GM21526 (cell line): ENCODE data around the gene INHBB.

Experiments used
- ATAC-seq: cut with Tn5 transposase; IDR thresholded peaks from one replicate; pipeline ENCODE4 v1.9.1; 2021; ENCODE audit warnings: moderate library complexity; ENCODE audit not compliant: unreplicated experiment, low FRiP score

Gene INHBB

GRCh38 chr2:120394764-120395163 lies 48.8 kb downstream of the INHBB start:
- ATAC-seq = no peak

- no peak for ATAC-seq
Measured at GRCh38 chr2:120395221-120396012, 49.5 kb downstream of the INHBB start.

DNA sequence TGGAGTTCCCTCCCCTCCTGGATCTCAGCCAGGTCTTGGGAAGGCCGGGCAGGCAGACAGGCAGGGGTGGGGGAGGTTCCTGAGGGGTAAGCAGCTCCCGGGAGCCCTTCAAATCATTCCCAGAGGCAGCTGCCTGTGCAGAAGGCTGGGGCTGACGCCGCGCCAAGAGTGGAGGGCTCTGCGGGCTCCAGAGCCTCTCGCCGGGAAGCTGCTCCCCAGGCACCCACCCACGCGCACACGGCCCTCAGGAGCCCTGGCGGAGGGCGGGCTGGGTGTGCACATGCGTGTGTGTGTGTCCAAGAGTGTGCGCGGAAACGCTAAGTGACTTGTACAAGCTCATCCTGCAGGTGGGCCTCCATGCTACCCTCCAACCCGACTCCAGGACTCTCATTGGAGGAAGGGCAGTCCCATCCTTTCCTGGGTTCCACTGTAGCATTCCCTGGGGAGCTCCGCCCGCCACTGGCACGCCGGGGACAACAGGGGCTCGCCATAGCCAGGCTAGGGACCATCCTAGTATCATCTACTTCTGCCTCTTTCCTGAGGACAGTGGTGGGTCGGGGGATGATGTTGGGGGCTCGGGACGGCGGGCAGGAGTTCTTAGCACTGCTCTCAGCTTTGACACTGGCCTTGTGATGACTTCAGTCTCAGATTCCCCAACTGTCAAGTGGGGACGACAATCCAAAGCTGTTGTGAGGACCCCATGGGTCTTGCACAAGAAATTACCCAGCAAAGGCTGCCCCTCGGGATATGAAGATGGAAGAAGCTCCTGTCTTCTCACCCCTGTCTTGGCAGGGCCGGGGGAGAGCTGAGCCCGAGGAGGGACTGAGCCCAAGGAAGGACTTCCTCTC lies 50.3 kb downstream of the INHBB start:
- ATAC-seq = no peak

GRCh38 chr2:120396861-120397811 lies 51.2 kb downstream of the INHBB start:
- no peak for ATAC-seq

GRCh38 chr2:120398051-120398995 lies 52.4 kb downstream of the INHBB start:
- ATAC-seq = no peak

GRCh38 chr2:120398996-120399888 lies 53.3 kb downstream of the INHBB start:
- ATAC-seq = no peak

- no peak for ATAC-seq
Measured at GRCh38 chr2:120399889-120400240, 53.9 kb downstream of the INHBB start.

DNA sequence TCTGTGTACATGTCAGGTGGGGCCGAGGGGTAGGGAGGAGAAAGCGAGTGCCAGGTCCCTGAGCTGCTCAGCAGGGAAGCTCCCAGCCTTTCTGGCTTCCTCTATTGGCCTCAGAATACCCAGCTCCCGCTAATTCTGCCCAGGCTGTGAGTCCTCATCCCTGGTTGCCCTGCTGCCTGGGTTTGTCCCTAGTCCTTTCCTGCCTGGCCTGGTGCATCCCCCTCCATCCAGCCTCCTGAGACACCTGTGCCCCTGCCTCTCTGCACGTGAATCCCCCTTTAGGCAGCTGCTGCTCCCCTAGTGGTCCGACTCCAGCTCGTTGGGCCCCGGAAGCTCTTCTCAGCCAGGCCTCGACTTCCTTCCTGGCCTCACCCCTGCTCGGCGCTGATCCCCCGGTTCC lies 54.6 kb downstream of the INHBB start:
- ATAC-seq = no peak
